ENCODE results near the gene TBX10.

- TF ChIP-seq CTCF (IDR thresholded peaks at IDR 0.05; ENCODE audit: poor library complexity, severe bottlenecking), result no peak
- no peak for TF ChIP-seq SMC3 (conservative IDR thresholded peaks at IDR 0.05; ENCODE audit: poor library complexity)
Measured at GRCh38 chr11:67666303-67666645, 26.7 kb upstream of the TBX10 start.

Data from neural cell (in vitro differentiated cells).